Endothelial cell of umbilical vein (primary cell): ENCODE results near the gene FAM120B. TPM values are rescaled to one million over a fixed set of nuclear protein-coding genes. Genes with fewer than 3 reads are reported as not detected.

ENCODE experiments used
- BruUV-seq: library from RNA; stranded (reverse); fragments of 400-500 nt; replicated peaks from 2 replicates; lab custom pipeline; 2021; lab: Mats Ljungman, UMichigan
- CTCF ChIA-PET: fragments of 300-600, 350-600 bp; sonication (Branson Sonifier 250); formaldehyde crosslinking; loops from one replicate; lab custom pipeline; 2021; ENCODE audit warnings: antibody characterized with exemption, inconsistent platforms; lab: Charles Lee
- POLR2A ChIA-PET: fragments of 300-600, 350-600 bp; sonication (Branson Sonifier 250); formaldehyde crosslinking; loops from one replicate; lab custom pipeline; 2021; ENCODE audit warnings: antibody characterized with exemption, inconsistent platforms; lab: Charles Lee
- DNase-seq: peaks from one replicate; pipeline ENCODE4 v3.0.0-alpha.2; 2011; ENCODE audit warnings: low read depth, low spot score
- FAIRE-seq: peaks from 2 replicates; lab custom pipeline; 2011; peaks lifted over from hg19 to GRCh38; lab: Jason Lieb, UNC
- H2AFZ ChIP-seq: 2 replicates; pipeline ENCODE4 v1.6.0; 2012; ENCODE audit warnings: low read depth, low read length, control low read depth, inconsistent platforms
- H3K27ac ChIP-seq: 2 replicates; pipeline ENCODE4 v1.5.1; 2011; ENCODE audit warnings: low read depth, mild to moderate bottlenecking, control low read depth, low read length, moderate library complexity; ENCODE audit not compliant: insufficient read depth
- H3K27me3 ChIP-seq, 2 experiments: 2 replicates each; pipeline versions ENCODE4 v1.6.0 to v1.6.1; 2011; ENCODE audit warnings: low read length in 2 of 2, mixed read lengths in 1 of 2; ENCODE audit not compliant: control insufficient read depth in 2 of 2, insufficient read depth in 2 of 2
- H3K36me3 ChIP-seq, 2 experiments: 2 replicates in 1 of 2; 3 replicates in 1 of 2; pipeline ENCODE4 v1.5.1; 2011; ENCODE audit warnings: low read length in 2 of 2, mild to moderate bottlenecking in 1 of 2, moderate library complexity in 1 of 2; ENCODE audit not compliant: control insufficient read depth in 2 of 2, insufficient read depth in 2 of 2; ENCODE audit errors: extremely low read depth in 1 of 2
- H3K4me1 ChIP-seq: 3 replicates; pipeline ENCODE4 v1.5.1; 2011; ENCODE audit warnings: mild to moderate bottlenecking, low read length; ENCODE audit not compliant: control insufficient read depth, insufficient read depth; ENCODE audit errors: extremely low read depth
- H3K4me2 ChIP-seq: 2 replicates; pipeline ENCODE4 v1.6.1; 2011; ENCODE audit warnings: low read length, control low read depth, mixed read lengths; ENCODE audit not compliant: insufficient read depth
- H3K4me3 ChIP-seq, 3 experiments: fragments of 200-600 bp in 1 of 3; sonication (generic), shearing (Covaris generic) in 1 of 3; replicated peaks in 1 of 3; 2 replicates each; pipeline ENCODE4 v1.5.1; 2011 to 2016; ENCODE audit warnings: control low read depth in 3 of 3, low read length in 3 of 3, mild to moderate bottlenecking in 2 of 3, inconsistent platforms in 1 of 3, low read depth in 1 of 3, moderate library complexity in 1 of 3; ENCODE audit not compliant: insufficient read depth in 1 of 3
- H3K79me2 ChIP-seq: 2 replicates; pipeline ENCODE4 v1.6.0; 2012; ENCODE audit warnings: low read length, inconsistent platforms; ENCODE audit not compliant: control insufficient read depth, insufficient read depth
- H3K9ac ChIP-seq: replicated peaks from 2 replicates; pipeline ENCODE3; 2011; ENCODE audit warnings: low read length, control low read depth; ENCODE audit not compliant: insufficient read depth; ENCODE audit errors: extremely low read depth
- H3K9me1 ChIP-seq: replicated peaks from 3 replicates; pipeline ENCODE4 v1.6.0; 2011; ENCODE audit warnings: mild to moderate bottlenecking, low read length; ENCODE audit not compliant: control insufficient read depth, insufficient read depth; ENCODE audit errors: extremely low read depth
- H3K9me3 ChIP-seq: replicated peaks from 2 replicates; pipeline ENCODE4 v1.5.1; 2012; ENCODE audit warnings: low read length, inconsistent platforms; ENCODE audit not compliant: control insufficient read depth, insufficient read depth
- H4K20me1 ChIP-seq: replicated peaks from 2 replicates; pipeline ENCODE3; 2011; ENCODE audit warnings: mild to moderate bottlenecking, low read length; ENCODE audit not compliant: control insufficient read depth, insufficient read depth; ENCODE audit errors: extremely low read depth
- EZH2 ChIP-seq: IDR thresholded peaks from 2 replicates; pipeline ENCODE4 v1.6.1; 2012; ENCODE audit warnings: borderline replicate concordance, low read depth, mild to moderate bottlenecking, moderate library complexity, low read length, inconsistent platforms; ENCODE audit not compliant: severe bottlenecking
- FOS ChIP-seq: IDR thresholded peaks from 2 replicates; pipeline ENCODE4 v1.6.1; 2011; ENCODE audit warnings: mild to moderate bottlenecking, low read length, moderate library complexity, borderline replicate concordance; ENCODE audit not compliant: insufficient read depth
- GATA2 ChIP-seq: IDR thresholded peaks from 2 replicates; pipeline ENCODE4 v1.7.0; 2011; ENCODE audit warnings: low read depth, mild to moderate bottlenecking, moderate library complexity, mixed read lengths, low read length; ENCODE audit not compliant: insufficient read length, insufficient read depth
- JUN ChIP-seq: IDR thresholded peaks from 2 replicates; pipeline ENCODE4 v1.6.1; 2011; ENCODE audit warnings: borderline replicate concordance, low read depth; ENCODE audit not compliant: insufficient read length, insufficient read depth
- POLR2A ChIP-seq: IDR thresholded peaks from 2 replicates; pipeline ENCODE4 v1.6.1; 2012; ENCODE audit warnings: low read depth, mild to moderate bottlenecking, control low read depth, low read length
- POLR2AphosphoS5 ChIP-seq: IDR thresholded peaks from 2 replicates; pipeline ENCODE4 v1.6.1; 2012; ENCODE audit warnings: low read depth, mild to moderate bottlenecking, control low read depth, low read length, moderate library complexity; ENCODE audit not compliant: insufficient read depth
- dilution Hi-C: fragments of 300-500 bp; cut with MboI; formaldehyde crosslinking; loops from one replicate; pipeline ENCODE4 v1.15.0; 2019; ENCODE audit warnings: low sequenced_read_pairs; ENCODE audit not compliant: extremely low pct_ligation_motif_present
- intact Hi-C: fragments of 100-400 bp; cut with micrococcal nuclease; formaldehyde crosslinking; loops from one replicate; pipeline ENCODE4 v1.10.0; 2022
- polyA plus RNA-seq, 4 experiments: library from polyadenylated mRNA; depleted of rRNA in 3 of 4; stranded (reverse) in 3 of 4; unstranded in 1 of 4; fragments of >200 nt; gene quantifications; 2 replicates each; pipeline versions ENCODE4 v1.2.1 to v1.2.3, GENCODE V29; 2011 to 2012; ENCODE audit warnings: missing spikeins in 1 of 4
- total RNA-seq: library from RNA; stranded (reverse); gene quantifications from 2 replicates; pipeline ENCODE4 v1.2.3, GENCODE V29; 2021
- TF ChIP-seq, protein P1 (sequence below), 2 donors: IDR thresholded peaks; 1 replicate in 1 of 2; 2 replicates in 1 of 2; pipeline ENCODE4 v1.5.1; 2011; ENCODE audit warnings: low read length in 2 of 2, mild to moderate bottlenecking in 2 of 2, moderate library complexity in 2 of 2, control low read depth in 1 of 2, inconsistent platforms in 1 of 2, low read depth in 1 of 2; ENCODE audit not compliant: insufficient read depth in 1 of 2; ENCODE audit errors: extremely low read depth in 1 of 2
- TF ChIP-seq, protein P2 (sequence below): IDR thresholded peaks from 2 replicates; pipeline ENCODE4 v1.6.1; 2011; ENCODE audit not compliant: insufficient read depth, insufficient read length

The FAM120B gene
- total and polyA plus RNA-seq, 2 donors (not counting 3 experiments of a cell fraction or from before 2014, with no cell fraction given), result 10.8 to 28.2 TPM

GRCh38 chr6:170281331-170282292 is 24.9 kb upstream of the FAM120B start:
- ChIA-PET CTCF (no interaction called here), POLR2A (no interaction called here)
- dilution Hi-C loops (no loop called here), intact Hi-C loops (loop anchor here (10.0 kb wide), 1 partner anchor 127 kb away; no protein-coding TSS in a partner anchor)
- H3K27ac ChIP-seq, result no peak overlapping the region
- H3K4me1 ChIP-seq, result peaks cover 4% of the 10 kb centered on the region
- no peak overlapping the region for H3K4me2 ChIP-seq
- H3K9ac ChIP-seq, result no peak overlapping the region
- BruUV-seq, result no TSS peak
- no peaks in the 10 kb centered on the region for H3K9me1 ChIP-seq
- H4K20me1 ChIP-seq, result no peaks in the 10 kb centered on the region
- no peak overlapping the region for H2AFZ ChIP-seq
- TF ChIP-seq EZH2 (no peak), POLR2A (no peak), GATA2 (no peak), POLR2AphosphoS5 (no peak), FOS (no peak), JUN (no peak)
- TF ChIP-seq, protein P1, sequence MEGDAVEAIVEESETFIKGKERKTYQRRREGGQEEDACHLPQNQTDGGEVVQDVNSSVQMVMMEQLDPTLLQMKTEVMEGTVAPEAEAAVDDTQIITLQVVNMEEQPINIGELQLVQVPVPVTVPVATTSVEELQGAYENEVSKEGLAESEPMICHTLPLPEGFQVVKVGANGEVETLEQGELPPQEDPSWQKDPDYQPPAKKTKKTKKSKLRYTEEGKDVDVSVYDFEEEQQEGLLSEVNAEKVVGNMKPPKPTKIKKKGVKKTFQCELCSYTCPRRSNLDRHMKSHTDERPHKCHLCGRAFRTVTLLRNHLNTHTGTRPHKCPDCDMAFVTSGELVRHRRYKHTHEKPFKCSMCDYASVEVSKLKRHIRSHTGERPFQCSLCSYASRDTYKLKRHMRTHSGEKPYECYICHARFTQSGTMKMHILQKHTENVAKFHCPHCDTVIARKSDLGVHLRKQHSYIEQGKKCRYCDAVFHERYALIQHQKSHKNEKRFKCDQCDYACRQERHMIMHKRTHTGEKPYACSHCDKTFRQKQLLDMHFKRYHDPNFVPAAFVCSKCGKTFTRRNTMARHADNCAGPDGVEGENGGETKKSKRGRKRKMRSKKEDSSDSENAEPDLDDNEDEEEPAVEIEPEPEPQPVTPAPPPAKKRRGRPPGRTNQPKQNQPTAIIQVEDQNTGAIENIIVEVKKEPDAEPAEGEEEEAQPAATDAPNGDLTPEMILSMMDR (IDR thresholded peaks at IDR 0.05; ENCODE audit: extremely low read depth in 1 of 2, insufficient read depth in 1 of 2, low read depth in 1 of 2, low read length in 2 of 2), result no peak
- TF ChIP-seq, protein P2, sequence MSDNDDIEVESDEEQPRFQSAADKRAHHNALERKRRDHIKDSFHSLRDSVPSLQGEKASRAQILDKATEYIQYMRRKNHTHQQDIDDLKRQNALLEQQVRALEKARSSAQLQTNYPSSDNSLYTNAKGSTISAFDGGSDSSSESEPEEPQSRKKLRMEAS, result no peak
- H3K79me2 ChIP-seq, result no peaks in the 10 kb centered on the region
- DNase-seq (no peak), FAIRE-seq (no peak)
- peaks cover 0 to 14% of the 10 kb centered on the region in 2 experiments for H3K36me3 ChIP-seq
- no peaks in the 10 kb centered on the region for H3K9me3 ChIP-seq
- H3K27me3 ChIP-seq, result no peaks in the 10 kb centered on the region
- H3K4me3 ChIP-seq, result no peak overlapping the region
